Midbrain (tissue), 1 donor: ENCODE data around the gene SEC31A.
A peak's percentile ranks its signal among the peaks of the same experiment; 100 is the strongest.

Experiments
- DNase-seq: peaks from one replicate; lab custom pipeline; 2025; lab: John Stamatoyannopoulos, UW

SEC31A gene

DNA sequence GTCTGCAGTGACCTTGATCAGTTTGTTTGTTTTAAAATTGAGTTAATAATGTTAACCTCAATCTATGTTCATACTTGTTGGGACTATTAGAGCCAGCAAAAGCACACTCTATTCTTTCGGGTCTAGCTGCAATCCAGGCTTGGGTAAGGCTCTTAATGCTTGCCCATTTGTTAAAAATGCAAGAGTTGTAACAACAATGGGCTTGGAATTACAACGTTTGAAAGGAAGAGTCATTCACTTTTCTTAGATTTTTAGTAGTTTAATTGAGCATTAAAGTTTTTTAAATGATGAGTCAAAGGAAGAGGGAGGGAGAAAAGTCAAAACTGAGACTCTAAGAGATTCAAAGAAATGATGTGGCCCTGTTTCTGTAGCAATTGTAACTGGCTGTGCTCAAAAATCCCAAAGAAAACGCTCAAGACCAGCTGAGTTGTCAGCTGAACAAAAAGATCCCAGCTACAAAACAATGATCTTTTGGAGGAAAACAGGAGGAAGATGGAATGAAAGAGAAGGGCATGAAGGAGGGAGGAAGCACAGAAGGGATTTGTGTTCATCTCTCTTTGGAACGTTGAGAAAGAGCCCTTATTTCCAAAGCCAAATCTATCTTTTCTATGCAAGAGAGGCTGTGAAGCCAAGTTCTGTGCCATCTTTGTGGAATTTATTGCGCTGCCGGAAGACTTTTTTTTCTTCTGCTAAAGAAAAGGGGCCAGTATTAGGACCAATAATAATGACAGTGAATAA lies 97.9 kb downstream of the SEC31A start:
- DNase-seq, result peak; percentile 63

DNA sequence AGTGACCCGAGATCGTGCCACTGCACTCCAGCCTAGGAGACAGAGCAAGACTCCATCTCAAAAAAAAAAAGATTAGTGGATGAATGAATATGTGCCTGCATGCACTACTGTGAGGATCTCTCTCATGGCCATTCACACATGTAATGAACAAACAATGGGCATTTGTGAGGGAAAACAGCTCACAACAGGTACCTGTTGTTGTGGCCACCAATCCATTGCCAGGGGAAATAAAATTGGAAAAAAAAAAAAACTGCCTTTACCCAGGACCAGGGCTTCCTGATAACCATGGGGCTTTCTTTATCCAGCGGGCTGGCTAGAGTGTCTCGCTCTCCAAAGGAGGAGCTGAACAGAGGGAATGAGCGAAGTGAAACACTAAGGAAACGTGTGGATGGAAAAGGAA lies 99.8 kb downstream of the SEC31A start:
- no peak for DNase-seq

DNA sequence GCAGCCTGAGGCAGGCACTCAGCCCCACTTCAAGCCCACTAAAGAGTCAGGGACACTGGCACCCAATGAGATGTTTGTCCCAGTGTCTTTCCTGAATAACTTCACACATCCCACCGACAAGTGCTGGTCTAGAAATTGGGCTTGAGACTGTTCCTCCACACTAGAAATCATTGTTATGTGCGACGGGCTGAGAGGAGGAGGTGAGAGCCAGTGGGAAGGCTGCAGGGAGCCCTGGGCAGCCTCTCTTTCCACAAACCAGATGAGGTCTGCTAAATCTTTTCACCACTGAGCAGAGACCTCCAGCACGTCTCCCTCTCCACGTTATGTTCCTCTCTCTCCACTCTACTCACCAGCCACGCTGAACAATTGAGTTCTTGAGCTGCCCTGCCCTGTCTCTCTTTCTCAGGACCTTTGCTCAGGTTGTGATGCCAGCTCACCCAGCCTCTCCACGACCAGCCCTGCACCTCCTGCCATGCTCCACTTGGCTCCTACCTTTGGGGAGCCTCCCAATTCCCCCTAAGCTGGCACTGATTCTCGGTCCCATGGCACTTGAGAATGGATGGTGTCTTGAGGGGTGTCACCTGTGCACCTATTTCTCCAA lies 100.8 kb downstream of the SEC31A start:
- DNase-seq, result no peak

DNA sequence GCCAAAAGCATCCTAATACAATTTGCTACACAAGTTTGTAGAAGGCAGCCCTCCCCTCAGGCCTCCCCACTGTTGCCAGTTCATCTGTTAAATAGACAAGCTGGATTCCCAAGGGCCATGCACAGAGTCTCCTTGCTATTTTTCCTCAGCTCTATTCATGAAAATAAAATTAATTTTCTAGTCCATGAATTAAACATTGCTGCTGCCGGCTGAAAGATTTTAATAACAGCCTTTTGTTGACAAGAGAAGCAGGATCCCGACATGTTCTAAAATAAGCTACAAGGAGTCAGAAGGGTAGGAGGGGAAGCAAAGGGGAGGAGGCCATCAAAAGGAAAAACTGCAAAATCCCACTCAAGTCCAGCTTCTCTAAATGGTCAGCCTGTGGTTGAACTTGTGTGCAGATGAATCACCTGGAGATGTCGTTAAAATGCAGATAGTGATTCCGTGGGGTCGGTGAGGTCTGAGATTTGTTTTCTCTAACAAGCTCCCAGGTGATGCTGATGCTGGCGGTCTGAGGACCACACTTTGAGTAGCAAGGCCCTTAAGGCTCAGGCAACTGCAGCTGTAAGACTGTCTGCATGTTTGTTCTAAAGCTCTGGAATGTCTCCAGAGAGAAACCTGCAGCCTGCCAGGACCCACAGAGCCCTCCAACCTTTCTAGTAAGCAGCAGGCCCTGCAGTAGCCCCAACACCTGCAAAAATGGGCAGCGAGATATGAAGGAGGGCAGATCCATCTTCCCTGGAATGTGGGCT lies 101.8 kb downstream of the SEC31A start:
- no peak for DNase-seq

DNA sequence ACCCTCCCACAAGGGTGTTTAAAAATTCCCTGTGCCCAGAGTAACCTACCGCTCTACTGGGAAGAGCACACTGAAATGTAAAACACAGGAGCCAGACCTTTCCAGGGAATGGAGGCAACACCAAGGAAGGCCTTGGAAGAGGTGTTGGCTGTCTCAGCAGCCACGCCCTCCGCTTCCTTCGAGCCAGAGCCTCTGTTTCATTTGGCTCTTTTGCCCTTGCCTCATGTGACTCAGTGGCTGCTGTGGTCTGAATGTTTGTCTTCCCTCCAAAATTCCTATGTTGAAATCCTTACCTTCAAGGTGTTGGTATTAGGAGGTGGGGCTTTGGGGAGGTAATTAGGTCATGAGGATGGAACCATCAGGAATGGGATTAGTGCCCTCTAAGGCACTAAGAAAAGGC lies 103.6 kb downstream of the SEC31A start:
- no peak for DNase-seq

DNA sequence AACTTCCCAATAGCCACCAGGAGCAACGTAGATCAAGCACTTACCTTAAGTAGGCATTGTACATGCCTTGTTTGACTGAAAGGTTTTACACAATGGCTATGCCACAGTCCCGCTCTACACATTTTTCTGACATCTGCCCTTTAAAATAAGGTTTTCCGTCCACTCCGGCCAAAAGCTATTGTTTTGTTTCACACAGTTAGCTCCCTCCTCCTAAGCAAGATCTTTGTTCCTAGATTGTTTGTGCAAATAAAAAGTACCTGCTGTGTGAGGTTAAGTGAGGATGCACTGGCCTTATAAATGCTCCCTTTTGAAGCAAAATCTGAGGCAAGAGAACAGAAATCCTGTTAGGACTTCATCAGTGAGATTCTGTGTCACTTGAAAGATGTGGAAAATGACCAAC lies 104.1 kb downstream of the SEC31A start:
- no peak for DNase-seq

DNA sequence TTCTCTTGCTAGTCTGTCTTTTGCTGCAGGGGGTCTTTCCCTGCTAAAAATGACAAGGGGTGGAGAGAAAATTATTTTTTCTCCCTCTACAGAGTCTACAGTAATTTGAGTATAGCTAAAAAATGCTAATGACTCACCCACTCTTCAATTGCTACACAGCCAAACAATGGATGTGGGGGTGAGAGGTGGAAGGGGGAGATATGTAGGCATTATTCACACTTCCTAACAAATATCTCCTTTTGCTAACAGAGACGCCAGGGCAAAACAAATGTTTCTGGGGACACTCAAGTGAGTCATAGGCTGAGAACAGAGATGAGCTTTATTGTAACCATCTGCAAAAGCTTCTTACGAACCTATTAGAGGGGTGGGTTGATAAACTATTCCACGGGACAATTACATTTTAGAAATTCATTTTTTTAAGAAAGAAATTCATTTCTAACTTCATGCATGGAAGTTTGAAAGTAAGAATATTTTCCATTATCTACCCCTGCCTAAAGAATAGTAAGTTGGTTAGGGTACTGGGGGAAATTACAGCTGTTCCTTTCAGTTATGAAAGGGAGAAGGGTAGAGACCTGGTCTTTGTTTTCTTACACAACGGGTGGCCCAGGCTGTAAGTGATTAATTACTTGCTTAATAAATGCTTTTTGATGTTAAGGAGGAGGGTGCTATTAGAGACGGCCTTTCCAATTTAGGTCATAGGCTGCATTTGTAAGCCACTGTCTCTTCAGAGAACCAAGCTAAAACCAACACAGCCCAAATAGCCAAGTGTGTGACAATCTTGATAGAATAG lies 105.1 kb downstream of the SEC31A start:
- no peak for DNase-seq

DNA sequence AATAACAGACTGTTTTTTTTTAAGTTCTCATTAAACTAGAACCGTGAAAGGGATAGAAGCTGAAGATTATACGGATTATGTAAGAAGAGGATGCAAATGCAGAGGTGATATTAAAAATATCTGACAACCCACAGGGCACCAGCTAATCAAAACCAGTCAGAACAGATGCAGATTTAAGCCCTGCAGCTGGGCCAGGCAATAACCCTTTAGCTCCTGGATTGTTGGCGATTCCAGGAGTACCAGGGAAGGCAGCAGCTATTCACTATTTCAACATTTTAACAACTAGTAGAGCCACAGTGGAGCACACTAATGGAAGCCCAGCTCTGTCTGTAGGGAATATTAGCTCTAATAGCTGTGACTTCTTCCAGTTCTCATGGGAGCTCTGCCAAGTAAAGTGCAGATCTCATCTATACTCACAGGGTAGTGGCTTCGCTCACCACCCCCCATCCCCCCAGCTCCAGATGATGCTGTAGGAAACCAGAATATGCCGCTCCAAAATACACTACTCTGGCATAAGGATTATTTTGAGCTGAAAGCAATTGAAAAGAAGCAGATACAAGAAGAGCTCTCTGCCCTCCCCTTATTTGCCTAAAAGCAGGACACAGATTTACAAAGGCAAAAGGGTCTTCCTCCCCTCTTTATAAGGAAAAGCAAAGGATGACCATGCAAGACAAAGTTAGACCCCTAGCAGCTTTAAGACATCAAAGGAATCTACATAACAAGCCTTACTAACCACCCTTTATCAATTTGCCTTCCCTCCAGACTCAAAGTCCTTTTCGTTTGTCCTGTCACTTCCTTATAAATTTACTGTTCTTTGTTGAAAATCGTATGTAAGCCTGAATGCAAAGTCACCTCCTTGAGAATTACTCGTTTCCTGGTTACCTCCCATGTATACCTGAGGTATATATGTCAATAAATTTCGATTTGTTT lies 106.0 kb downstream of the SEC31A start:
- DNase-seq, result no peak

DNA sequence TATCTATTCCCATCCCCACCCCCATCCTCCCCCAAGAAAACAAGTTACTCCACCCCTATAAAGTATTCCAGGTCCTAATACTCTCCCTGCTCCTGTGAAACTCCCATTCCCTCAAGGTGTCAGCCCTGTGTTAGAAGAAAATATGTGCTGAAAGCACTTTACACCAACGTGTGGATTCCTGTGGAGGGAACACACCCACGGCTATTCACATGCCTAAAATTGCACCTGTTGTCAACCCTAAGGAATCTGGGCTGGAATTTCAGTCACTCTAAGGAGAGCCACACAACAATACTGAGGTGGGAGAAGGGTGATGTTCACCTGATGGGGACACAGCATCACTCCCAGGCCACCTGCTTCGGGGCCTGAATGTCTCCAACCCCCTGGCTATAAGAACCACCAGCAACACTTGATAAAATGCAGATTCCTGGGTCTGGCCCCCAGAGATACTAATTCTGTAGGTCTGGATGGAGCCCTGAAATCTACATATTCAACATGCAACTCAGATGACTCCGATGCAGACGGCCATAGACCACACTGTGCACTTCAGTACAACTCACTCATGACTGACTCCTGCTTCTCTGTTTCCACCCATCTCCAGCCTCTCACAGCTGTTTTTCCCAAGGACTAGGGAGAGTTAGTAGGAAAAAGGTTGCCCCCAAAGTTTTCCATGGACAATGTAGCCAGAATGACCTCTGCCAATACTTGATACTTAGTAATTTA lies 108.2 kb downstream of the SEC31A start:
- DNase-seq, result no peak

DNA sequence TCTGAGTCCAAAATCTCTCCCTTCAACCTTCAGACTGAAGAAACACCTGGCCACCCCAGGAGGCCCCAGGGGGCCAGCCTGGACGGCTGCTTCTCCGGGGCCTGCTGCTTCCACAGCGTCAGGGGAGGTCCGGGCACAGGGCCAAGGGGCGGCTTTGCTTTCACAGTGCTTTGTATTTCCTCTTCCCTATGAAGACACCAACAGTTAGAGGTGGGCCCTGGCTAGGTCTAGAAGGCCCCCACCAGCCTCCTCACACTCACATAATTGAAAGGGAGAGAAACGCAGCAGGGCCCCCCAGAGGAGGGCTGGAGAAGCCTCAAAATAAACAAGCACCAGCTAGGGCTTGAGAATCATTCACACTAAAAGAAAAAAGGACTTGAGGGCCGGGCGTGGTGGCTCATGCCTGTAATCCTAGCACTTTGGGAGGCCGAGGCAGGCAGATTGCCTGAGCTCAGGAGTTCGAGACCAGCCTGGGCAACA lies 110.2 kb downstream of the SEC31A start:
- peak; percentile 79 for DNase-seq

DNA sequence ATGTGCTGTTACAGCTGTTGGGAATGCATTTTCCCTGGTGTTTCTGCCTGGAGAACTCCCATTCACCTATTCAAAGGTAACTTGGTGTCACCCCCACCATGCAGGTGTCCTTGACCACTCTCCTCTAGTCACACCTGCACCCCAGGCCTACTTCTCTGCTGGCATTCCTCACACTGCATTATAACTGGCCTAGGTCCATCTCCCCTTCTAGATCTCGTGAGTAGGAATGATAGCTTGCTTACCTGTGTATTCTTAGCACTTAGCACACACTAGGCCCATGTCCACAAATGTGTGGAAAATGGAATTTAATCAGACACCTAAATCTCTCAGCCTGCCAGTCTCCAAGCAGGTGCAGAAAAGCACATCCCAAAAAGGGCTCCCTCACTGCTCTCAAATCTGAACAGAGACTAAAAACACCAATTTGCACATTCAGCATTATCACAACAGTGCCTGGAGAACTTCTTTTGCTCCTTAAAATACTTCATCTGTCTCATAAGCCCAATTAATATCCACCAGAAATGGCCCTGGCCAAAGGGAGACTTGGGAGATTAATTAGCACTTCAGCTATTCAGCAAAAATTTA lies 110.7 kb downstream of the SEC31A start:
- no peak for DNase-seq

DNA sequence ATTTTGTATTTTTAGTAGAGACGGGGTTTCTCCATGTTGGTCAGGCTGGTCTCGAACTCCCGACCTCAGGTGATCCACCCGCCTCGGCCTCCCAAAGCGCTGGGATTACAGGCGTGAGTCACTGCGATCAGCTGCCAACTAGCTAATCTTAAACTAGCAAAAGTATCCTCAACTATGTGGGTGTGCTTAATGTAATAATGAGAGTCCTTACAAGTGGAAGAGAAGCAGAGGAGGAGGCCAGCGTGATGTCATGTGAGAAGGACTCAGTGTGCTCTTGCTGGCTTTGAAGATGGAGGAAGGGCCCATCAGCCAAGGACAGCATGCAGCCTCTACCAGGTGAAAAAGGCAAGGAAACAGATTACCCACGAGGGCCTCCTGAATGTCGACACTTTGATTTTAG lies 111.9 kb downstream of the SEC31A start:
- no peak for DNase-seq

DNA sequence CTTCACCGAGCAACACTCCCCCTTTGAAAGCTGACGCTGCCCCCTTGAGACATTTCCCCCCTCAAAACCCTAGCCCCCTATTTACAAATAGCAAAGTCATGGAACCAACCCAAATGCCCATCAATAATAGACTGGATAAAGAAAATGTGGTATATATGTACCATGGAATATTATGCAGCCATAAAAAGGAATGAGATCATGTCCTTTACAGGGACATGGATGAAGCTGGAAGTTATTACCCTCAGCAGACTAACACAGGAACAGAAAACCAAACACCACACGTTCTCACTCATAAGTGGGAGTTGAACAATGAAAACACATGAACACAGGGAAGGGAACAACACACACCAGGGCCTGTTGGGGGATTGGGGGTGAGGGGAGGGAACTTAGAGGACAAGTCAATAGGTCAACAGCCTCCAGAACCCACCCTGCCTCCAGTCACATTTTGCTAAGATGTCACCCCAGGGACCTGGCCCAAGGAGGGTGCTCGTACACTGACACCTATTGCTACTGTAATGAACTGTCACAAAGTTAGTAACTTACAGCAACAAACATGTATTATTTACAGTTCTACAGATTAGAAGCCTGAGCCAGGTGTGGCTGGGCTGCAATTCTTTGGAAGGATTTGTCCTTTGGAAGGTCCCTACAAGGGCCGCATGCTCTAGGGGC lies 113.0 kb downstream of the SEC31A start:
- no peak for DNase-seq

DNA sequence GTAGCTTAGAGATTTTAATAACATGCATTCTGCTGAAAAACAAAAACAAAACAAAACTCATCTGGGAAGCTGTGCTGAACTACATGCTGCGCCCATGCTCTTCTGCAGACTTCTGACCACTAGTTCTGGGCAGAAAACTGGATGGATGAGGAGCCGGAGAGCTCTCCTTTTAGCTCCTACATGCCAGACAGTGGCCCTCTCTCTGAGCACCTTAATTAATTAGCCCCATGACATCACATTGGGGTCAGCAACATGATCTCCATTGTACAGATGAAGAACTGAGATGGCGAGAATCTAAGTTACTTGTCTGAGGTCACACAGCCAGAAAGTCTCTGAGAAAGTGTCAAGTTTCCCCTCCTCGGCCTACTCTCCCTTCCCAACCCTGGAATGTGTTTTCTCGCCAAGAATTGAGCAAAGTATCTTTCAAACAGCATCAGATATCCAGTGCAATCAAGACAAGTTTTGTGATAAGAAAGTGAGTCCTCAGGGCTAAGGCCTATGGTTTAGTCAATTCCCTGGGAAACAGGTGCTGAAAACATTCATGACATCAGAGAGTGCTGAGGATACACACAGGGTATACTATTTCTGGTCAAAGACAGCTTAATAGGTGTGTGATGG lies 113.9 kb downstream of the SEC31A start:
- no peak for DNase-seq

DNA sequence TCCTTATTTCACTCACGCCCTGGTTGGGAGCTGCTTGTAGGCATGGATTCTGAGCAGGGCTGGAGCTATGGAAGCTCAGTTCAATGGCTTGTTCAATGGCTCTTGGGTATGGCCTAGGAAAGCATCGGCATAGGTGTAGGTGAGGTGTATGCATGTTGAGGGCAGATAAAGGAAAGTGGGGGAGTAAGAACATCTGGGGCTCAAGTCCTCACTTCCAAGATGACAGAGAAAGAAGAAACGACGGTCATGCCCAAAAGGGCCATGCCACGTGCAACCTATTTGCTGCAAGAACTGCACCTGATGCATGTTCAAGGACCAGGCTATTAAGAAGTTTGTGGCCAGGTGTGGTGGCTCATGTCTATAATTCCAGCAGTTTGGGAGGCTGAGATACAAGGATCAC lies 115.7 kb downstream of the SEC31A start:
- no peak for DNase-seq

DNA sequence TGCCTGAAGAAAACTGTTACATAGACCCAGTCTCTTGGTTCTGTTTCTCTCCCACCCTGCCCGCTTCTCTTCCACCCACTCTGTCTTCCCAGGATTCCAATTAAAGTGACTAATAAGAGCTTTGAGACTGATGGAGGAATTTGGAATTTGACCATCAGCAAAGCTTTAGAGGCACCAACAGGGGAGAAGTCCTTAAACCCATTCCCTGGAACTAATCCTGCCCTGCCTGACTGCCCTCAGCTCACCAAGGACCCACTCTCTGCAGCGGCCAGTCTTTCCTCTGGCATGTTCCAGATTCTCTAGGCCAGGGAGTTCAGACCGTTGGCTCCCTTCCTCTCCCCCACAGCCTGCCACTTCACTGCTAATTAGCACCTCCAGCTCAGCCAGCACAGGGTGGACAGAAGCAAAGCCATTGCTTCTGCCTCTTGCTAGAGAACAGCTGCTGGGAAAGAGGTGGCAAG lies 116.2 kb downstream of the SEC31A start:
- peak; percentile 66 for DNase-seq

DNA sequence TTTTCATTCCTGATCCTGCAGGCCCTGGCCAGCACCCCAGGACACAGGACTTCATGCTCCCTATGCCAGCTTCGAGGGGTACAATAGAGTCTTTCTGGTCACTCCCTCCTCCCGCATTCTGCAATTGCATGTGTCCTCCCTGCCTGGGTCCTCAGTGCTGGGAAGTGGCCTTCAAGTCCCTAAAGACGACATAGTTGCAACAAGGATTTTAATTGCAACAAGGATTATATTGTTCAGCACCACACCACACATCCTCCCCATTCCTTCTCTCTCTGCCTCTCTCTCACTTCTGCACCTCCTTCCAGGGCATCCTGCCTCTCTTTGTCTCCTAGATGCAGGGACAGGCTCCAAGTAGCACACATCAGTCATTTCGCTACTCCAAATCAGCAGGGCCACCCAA lies 117.9 kb downstream of the SEC31A start:
- DNase-seq, result peak; percentile 76

DNA sequence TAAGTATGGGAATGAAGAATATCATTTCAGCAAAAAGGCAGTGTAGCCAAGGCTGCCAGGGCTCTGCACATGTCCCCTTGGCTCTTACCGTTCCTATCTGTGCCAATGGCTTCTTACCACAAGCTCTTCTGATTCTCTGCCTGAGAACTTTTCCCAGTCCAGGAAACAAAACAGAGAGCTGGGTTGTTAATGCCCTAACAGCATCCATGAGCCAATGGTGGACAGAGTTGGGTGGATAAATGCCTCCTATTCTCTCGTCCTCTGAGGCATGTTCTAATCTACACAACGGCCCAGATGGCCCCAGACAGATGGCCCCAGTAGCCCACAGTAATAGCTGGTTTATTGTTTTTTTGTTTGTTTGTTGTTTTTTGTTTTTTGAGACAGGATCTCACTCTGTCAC lies 120.3 kb downstream of the SEC31A start:
- peak; percentile 93 for DNase-seq
